ENCODE results near the gene ORAI3.

The ORAI3 gene

GRCh38 chr16:30948667-30949649, at the start of gene ORAI3:
Gene ORAI3 (plus strand): TSS chr16:30949068. CDS start chr16:30949290, 222 bp downstream.
- peak in 1 of 2 donors; percentile 28 for DNase-seq (ENCODE audit: extremely low read depth in 1 of 2, low read depth in 1 of 2)

DNA sequence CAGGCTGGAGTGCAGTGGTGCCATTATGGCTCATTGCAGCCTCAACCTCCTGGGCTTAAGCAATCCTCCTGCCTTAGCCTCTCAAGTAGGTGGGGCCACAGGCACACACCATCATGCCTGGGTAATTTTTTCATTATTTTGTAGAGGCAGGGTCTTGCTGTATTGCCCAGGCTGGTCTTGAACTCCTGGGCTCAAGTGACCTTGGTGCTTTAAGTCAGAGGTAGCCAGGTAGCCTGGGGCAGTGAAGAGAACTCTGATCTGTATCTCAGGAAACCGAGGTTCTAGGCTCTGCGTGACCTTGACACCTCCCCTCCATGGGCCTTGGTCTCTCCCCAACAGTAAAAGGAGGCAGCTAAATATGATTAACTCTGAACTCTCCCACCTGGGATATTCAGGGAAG, 49.1 kb upstream of the ORAI3 start:
- no peak for DNase-seq (ENCODE audit: extremely low read depth in 1 of 2, low read depth in 1 of 2)

- DNase-seq (ENCODE audit: extremely low read depth in 1 of 2, low read depth in 1 of 2): no peak
These were observed 48.3 kb upstream of the ORAI3 start for GRCh38 chr16:30900588-30900987.

GRCh38 chr16:30901201-30902028, 47.5 kb upstream of the ORAI3 start:
- no peak for DNase-seq (ENCODE audit: extremely low read depth in 1 of 2, low read depth in 1 of 2)

- peak in 1 of 2 donors; percentile 39 for DNase-seq (ENCODE audit: extremely low read depth in 1 of 2, low read depth in 1 of 2)
These were observed 46.6 kb upstream of the ORAI3 start for GRCh38 chr16:30902029-30902972.

DNA sequence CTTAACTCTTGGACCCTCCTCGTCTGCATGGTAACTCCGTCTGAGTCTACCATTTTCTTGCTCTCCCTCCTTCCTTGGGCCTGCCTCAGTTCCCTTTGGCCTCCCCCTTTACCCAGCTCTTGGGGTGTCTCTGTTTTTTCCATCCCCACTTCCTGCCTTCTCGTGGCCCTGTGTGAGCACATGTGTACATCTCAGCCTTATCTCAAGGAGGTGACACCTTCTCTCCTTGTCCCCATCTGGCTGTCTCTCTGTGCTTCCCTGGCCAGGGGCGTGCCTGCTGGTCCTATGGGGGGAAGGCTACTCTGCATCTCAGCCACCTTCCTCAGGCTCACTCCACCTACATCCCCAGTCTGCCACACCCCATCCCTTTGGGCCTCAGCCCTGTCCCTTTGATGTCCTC, 45.9 kb upstream of the ORAI3 start:
- DNase-seq (ENCODE audit: extremely low read depth in 1 of 2, low read depth in 1 of 2): no peak

- no peak for DNase-seq (ENCODE audit: extremely low read depth in 1 of 2, low read depth in 1 of 2)
These were observed 45.3 kb upstream of the ORAI3 start for GRCh38 chr16:30903596-30903995.

GRCh38 chr16:30904114-30904780, 44.6 kb upstream of the ORAI3 start:
- DNase-seq (ENCODE audit: extremely low read depth in 1 of 2, low read depth in 1 of 2): no peak

- DNase-seq (ENCODE audit: extremely low read depth in 1 of 2, low read depth in 1 of 2): no peak
These were observed 41.8 kb upstream of the ORAI3 start for GRCh38 chr16:30907064-30907463.

DNA sequence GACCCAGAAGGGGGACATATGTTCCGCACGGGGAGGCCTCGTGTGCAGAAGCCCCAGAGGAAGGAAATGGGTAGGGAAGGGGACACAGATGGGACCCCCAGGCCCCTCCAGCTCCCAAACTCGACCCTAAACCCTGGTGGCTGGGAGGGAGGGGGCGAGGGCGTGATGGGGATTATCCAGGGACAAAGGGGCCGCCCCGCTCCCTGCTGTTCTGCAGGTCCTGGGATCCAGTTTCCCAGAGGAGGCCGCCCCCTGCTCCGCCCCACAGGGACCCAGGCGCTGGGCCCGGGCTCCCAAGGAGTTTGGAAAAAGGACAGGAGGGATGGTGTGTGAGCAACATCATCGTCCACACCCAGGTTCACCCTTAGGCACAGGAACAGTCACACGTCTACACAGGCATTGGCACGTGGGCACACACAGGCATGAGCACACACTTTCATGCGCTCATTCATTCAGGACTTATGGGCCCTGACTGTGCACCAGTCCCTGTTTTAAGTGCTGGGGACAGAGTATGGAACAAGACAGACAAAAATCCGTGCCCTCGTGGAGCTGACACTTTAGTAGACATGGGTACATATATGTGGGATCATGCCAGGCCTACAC, 38.3 kb upstream of the ORAI3 start:
- no peak for DNase-seq (ENCODE audit: extremely low read depth in 1 of 2, low read depth in 1 of 2)

GRCh38 chr16:30912794-30913412, 36.0 kb upstream of the ORAI3 start:
- no peak for DNase-seq (ENCODE audit: extremely low read depth in 1 of 2, low read depth in 1 of 2)

DNA sequence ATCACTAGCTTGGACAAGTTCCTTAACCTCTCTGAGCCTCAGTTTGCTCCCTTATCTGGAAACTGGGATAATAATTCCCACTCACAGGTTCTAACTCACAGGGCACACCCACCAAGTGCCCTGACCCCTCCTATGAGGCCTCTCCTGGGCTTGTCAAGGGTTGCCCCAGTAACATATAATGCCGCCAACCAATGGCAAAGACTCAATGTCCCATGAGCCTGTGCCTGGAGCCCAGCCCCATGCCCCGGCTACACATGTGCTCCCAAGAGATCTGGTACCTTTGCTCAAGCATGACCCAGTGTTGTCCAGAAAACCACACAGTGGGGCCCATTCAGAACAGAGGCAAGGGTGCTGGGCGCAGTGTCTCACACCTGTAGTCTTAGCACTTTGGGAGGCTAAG, 34.0 kb upstream of the ORAI3 start:
- DNase-seq (ENCODE audit: extremely low read depth in 1 of 2, low read depth in 1 of 2): no peak

- no peak for DNase-seq (ENCODE audit: extremely low read depth in 1 of 2, low read depth in 1 of 2)
These were observed 30.3 kb upstream of the ORAI3 start for GRCh38 chr16:30918614-30919013.

- no peak for DNase-seq (ENCODE audit: extremely low read depth in 1 of 2, low read depth in 1 of 2)
These were observed 28.0 kb upstream of the ORAI3 start for GRCh38 chr16:30920891-30921290.

GRCh38 chr16:30921459-30921747, 27.5 kb upstream of the ORAI3 start:
- no peak for DNase-seq (ENCODE audit: extremely low read depth in 1 of 2, low read depth in 1 of 2)

GRCh38 chr16:30921748-30922419, 27.0 kb upstream of the ORAI3 start:
- DNase-seq (ENCODE audit: extremely low read depth in 1 of 2, low read depth in 1 of 2): peak; percentile 74 to 79

GRCh38 chr16:30922420-30922959, 26.4 kb upstream of the ORAI3 start:
- DNase-seq (ENCODE audit: extremely low read depth in 1 of 2, low read depth in 1 of 2): peak; percentile 96 to 98

DNA sequence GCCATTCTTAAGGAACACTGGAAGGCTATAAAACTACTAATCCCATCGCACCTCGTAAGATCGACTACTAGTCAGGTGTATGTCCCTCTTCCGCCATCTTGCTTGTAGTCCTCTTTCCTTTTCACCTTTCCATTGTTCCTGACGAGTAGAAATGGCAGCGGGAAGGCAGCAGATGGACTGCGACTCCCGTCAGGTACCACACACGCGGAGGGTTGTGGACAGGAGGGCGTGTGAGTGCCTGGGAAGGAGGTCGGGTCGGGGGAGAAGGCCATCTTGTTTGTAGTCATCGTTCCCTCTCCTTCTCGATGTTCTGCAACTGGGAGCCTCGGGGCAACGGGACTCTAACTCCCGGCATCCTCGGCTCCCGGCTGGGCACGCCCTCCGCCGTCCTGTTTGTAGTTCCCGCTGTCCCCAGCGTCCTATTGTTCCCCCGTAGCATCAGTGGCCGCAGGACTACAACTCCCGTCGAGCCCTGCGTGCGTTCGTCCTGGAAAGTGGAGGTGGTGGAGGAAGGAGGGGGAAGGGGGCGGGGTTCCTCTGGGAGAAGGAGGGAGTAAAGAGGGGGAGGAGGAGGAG, 25.8 kb upstream of the ORAI3 start:
- peak; percentile 86 to 92 for DNase-seq (ENCODE audit: extremely low read depth in 1 of 2, low read depth in 1 of 2)
